DMS 273 (cell line): ENCODE results near the gene PRKCG.
A peak's percentile ranks its signal among the peaks of the same experiment; 100 is the strongest.
"Not testable (repeated sequence)": the region's sequence is repeated elsewhere in the genome, so short reads cannot be mapped to it uniquely, and the experiment has no call there.

Experiments used
- DNase-seq: peaks from one replicate; lab custom pipeline; 2025; ENCODE audit not compliant: unreplicated experiment; lab: John Stamatoyannopoulos, UW

The PRKCG gene

DNA sequence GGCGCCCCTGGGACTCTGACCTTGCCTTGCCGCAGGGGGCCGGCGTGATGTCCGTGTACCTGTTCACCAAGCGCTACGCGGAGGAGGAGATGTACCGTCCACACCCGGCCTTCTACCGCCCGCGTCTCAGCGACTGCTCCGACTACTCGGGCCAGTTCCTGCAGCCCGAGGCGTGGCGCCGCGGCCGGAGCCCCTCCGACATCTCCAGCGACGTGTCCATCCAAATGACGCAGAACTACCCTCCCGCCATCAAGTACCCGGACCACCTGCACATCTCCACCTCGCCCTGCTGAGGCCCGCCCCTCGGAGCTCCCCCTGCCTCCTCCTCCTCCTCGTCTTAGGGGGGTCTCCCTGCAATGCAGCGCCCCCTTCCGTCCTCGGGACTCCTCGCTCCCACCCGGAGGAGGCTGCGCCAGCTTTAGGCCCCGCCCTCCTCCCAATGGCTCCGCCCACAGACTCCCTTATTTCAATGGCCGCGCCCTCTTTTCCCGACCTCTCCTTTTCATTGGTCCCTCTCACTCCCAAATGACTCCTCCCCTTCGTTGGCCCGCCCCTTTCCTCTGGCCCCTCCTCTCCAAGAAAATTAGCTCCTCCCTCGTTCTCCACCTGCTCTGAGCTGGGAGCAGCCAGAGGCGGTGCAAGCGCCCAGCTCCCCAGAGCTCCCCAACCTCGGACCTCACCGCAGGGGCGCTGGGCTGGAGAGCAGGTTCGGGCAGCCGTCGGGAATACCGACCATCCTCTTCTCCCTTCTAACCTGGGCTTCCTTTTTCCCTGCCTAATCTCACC lies 60.2 kb downstream of the PRKCG start:
- peak; percentile 15 for DNase-seq

DNA sequence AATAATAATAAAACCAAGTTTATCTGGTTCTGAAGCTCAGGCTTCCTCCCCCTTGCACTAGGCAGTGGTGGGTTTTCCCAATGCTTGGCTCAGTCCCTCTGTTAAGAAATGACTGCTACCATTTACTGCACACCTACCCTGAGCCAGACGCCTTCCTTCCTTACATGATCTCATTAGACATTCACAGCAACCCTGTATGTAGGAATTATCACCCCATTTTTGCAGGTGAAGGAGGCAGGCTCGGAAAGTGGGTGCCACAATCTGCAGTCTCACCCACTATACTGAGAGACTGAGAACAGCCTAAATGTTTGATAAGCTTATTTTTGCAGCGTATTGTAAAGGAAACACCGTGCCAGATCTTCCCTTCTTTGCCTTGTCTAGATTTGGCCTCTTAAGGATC lies 62.4 kb downstream of the PRKCG start:
- DNase-seq: no peak

DNA sequence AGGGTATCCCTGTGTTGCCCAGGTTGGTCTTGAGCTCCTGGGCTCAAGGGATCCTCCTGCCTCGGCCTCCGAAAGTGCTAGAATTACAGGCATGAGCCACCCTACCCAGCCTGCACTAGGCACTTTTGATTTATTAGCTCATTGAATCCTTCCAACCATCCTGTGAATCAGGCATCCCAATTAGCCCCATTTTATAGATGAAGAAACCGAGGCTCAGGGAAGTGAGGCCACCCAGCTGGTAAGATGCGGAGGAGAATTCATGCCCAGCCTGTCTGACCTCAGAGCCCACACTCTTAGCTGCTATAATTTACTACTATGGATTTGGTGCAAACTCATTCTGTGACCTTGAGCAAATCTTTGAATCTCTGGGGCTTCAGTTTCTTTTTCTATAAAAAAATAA lies 62.9 kb downstream of the PRKCG start:
- no peak for DNase-seq

DNA sequence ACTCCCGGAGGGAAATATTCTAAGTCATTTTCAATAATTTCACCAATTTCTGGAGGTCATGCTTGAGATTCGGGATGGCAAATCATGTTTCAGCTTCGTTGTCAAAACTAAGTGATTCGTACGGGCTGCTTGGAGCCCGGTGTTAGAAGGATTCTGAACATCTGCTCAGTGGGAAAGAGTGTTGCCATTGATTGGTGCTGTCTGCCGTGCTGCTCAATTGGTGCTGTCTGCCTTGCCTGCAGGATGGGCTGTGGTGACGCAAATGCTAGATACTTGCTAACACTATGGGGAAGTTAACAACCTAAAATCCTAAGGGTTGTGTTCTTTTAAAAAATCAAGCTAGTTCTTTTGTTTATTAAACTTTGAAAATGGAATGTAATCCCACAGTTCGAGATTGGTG lies 63.4 kb downstream of the PRKCG start:
- peak; percentile 27 for DNase-seq

DNA sequence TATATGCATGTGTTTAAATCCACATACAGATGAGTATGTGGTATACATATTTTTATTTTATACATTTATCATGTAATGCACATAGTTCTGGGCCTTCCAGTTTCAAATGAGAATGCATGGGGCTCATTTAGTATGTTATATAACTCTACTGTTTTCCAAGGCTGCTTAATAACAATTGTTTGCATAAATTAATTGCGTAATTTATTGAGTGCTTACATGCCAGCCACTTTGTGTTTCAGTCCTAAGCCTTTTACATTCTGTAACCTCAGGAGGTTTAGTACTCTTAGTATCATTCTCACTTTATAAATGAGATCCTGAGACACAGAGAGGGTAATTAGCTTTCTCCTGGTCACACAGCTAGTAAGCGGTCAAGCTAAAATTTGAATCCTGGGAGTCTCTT lies 64.0 kb downstream of the PRKCG start:
- DNase-seq: no peak

DNA sequence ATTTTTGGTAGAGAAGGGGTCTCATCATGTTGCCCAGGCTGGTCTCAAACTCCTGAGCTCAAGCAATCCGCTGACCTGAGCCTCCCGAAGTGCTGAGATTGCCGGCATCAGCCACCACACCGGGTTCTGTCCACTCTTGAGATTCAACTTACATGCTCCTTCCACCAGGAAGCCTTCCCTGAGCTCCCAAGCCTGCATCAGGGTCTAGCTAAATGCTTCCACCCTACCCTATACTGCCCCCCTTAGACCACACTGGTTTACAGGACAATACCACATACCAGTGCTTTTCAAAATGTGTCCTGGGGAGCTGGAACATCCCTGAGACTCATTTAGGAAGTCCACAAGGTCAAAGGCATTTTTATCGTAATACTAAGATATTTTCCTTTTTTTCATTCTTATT lies 65.6 kb downstream of the PRKCG start:
- no peak for DNase-seq

DNA sequence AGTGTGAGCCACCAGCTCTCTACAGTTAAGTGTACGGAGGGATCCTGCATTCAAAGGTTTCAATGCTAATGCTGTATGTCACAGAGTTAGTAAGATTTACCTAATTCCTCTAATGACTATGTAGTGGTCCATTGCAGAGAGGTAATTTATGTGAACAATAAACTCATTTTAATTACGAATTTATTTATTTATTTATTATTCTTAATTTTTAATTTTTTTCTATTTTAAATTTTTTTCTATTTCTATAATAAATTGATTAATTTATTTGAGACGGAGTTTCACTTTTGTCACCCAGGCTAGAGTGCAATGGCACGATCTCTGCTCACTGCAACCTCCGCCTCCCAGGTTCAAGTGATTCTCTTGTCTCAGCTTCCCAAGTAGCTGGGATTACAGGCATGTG lies 66.6 kb downstream of the PRKCG start:
- not testable (repeated sequence) for DNase-seq

DNA sequence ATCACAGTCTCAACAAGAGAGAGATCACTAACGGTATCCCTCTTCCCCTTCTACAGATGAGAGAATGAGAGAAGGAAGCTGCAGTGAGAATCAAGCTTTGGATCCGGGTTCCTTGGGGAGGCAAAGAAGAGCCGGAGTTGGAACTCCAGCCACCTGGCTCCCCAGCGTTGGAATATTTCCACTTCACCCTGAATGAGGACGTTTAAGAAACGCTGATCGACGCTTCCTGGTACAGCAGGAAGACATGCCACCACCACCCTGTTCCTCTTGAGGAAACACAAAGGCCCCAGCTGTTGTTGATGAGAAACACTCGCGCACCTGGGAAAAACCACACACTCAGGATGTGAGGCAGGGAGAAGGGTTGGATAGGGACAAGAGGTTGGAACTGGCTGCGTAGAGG lies 69.4 kb downstream of the PRKCG start:
- DNase-seq: no peak

DNA sequence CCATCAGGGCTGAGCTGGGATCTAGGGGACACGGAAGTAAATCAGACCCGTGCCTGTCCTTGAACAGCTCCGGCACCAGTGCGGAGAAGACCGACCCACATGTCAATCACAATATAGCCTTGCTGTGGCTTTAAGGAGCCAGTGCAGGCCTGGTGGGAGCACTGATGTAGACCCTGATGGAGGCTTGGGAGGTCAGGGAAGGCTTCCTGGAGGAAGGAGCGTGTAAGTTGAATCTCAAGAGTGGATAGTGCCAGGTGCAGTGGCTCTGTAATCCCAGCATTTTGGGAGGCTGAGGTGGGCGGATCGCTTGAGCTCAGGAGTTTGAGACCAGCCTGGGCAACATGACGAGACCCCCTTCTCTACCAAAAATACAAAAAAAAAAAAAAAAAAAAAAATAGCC lies 70.0 kb downstream of the PRKCG start:
- DNase-seq: no peak

DNA sequence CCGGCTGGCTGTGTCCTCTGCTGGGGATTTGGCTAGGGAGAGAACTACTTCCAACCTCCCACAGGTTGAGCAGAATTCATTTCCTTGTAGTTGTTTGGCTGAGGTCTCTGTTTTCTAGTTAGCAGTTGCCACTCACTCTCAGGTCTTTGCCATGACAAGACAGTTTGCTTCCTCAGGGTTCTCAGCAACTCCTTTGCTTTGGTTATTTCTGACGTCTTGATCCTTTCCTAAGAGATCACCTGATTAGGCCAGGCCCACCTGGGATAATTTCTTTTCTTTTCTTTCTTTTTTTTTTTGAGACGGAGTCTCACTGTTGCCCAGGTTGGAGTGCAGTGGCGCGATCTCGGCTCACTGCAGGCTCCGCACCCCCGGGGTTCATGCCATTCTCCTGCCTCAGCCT lies 71.4 kb downstream of the PRKCG start:
- no peak for DNase-seq
